Kidney (tissue), 14 donors: ENCODE measurements around the gene SLC1A2. TPM values are rescaled to one million over a fixed set of nuclear protein-coding genes. Genes with fewer than 3 reads are reported as not detected.

Experiments used
- DNase-seq, 5 donors: peaks; one replicate each; pipeline ENCODE4 v3.0.0-alpha.2; 2013 to 2020
- FAIRE-seq: peaks from 2 replicates; lab custom pipeline; 2012; peaks lifted over from hg19 to GRCh38; lab: Jason Lieb, UNC
- H3K27ac ChIP-seq, 2 donors: one replicate each; pipeline ENCODE4 v1.7.0; 2013; ENCODE audit warnings: low read depth in 2 of 2, low read length in 2 of 2, inconsistent platforms in 1 of 2
- H3K27me3 ChIP-seq: one replicate; pipeline ENCODE4 v1.7.1; 2013; ENCODE audit warnings: low read length, inconsistent platforms; ENCODE audit not compliant: control insufficient read depth, insufficient read depth
- H3K36me3 ChIP-seq, 3 donors: one replicate each; pipeline versions ENCODE4 v1.7.0 to v1.7.1; 2013; ENCODE audit warnings: low read length in 3 of 3, control low read depth in 1 of 3, inconsistent platforms in 1 of 3; ENCODE audit not compliant: insufficient read depth in 3 of 3, control insufficient read depth in 2 of 3
- H3K4me1 ChIP-seq, 3 donors: one replicate each; pipeline versions ENCODE4 v1.7.0 to v1.7.1; 2013; ENCODE audit warnings: low read length in 3 of 3, inconsistent platforms in 1 of 3, low read depth in 1 of 3; ENCODE audit not compliant: control insufficient read depth in 2 of 3, insufficient read depth in 2 of 3
- H3K4me3 ChIP-seq, 3 donors: one replicate each; pipeline versions ENCODE4 v1.7.0 to v1.8.1; 2013; ENCODE audit warnings: low read length in 3 of 3, control low read depth in 1 of 3, inconsistent platforms in 1 of 3
- H3K9ac ChIP-seq, 3 donors: one replicate each; pipeline versions ENCODE4 v1.7.0 to v1.7.1; 2013; ENCODE audit warnings: low read length in 3 of 3, control low read depth in 1 of 3, inconsistent platforms in 1 of 3
- H3K9me3 ChIP-seq, 3 donors: one replicate each; pipeline versions ENCODE4 v1.7.0 to v1.7.1; 2013; ENCODE audit warnings: low read length in 3 of 3, control low read depth in 1 of 3, inconsistent platforms in 1 of 3; ENCODE audit not compliant: control insufficient read depth in 2 of 3, insufficient read depth in 1 of 3
- intact Hi-C: fragments of 100-400 bp; cut with DNase I; formaldehyde crosslinking; loops from one replicate; pipeline ENCODE4 v1.11.1; 2022
- polyA plus RNA-seq: library from polyadenylated mRNA; stranded (reverse); fragments of 350-450 nt; fragmentation: Illumina TruSeq; extraction: RNeasy Lipid Tissue Mini Kit (QIAGEN cat#74804); gene quantifications from one replicate; pipeline ENCODE4 v1.2.3, GENCODE V29; 2014; ENCODE audit warnings: low read depth, low replicate concordance; ENCODE audit not compliant: insufficient read depth
- total RNA-seq: library from RNA; stranded (reverse); fragmentation: NEBNext Ultra II Directional; extraction: Animal tissue kit (Norgen Biotek cat#: 25700); gene quantifications from one replicate; pipeline ENCODE4 v1.2.1, GENCODE V29; 2021
- TF ChIP-seq, protein P1 (sequence below): IDR thresholded peaks from 3 replicates; pipeline ENCODE4 v1.5.1; 2012; ENCODE audit warnings: mild to moderate bottlenecking, moderate library complexity, borderline replicate concordance; ENCODE audit not compliant: insufficient read depth; ENCODE audit errors: extremely low read depth
- donor health status: control.
- donor health status: control.
- donor health status: control.
- donor health status: control.
- donor health status: control.
- donor health status: DM: yes; HTN: yes; CAD: no.
- donor health status: Normal renal cell carcinoma (clear cell type).

Gene SLC1A2
- total and polyA plus RNA-seq, 2 donors from 2014 or later, result 0.11 to 0.28 TPM

DNA sequence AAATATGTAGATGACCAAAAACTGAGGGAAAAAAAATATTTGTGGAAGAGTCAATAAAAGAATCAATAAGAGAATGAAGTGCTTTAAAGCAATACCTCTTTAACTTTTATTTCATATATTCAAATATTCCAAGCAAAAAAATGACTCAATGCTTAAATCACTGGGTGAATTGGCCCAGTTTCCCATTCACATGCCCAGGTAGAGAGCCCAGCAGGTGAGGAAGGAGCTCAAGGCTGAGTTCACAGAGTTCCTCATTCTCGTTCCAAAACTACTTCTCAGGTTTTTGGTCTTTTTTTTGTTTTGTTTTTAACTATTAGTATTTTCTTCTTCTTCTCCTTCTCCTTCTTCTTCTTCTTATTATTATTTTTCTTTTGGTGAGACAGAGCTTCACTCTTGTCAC, 30.2 kb downstream of the SLC1A2 start:
- Histone ChIP-seq H3K9me3 (no peaks in the 10 kb centered on the region), H3K4me1 (no peaks in the 10 kb centered on the region), H3K27me3 (no peaks in the 10 kb centered on the region), H3K27ac (no peak overlapping the region), H3K36me3 (no peaks in the 10 kb centered on the region), H3K4me3 (no peak overlapping the region), H3K9ac (no peak overlapping the region)
- TF ChIP-seq, protein P1, sequence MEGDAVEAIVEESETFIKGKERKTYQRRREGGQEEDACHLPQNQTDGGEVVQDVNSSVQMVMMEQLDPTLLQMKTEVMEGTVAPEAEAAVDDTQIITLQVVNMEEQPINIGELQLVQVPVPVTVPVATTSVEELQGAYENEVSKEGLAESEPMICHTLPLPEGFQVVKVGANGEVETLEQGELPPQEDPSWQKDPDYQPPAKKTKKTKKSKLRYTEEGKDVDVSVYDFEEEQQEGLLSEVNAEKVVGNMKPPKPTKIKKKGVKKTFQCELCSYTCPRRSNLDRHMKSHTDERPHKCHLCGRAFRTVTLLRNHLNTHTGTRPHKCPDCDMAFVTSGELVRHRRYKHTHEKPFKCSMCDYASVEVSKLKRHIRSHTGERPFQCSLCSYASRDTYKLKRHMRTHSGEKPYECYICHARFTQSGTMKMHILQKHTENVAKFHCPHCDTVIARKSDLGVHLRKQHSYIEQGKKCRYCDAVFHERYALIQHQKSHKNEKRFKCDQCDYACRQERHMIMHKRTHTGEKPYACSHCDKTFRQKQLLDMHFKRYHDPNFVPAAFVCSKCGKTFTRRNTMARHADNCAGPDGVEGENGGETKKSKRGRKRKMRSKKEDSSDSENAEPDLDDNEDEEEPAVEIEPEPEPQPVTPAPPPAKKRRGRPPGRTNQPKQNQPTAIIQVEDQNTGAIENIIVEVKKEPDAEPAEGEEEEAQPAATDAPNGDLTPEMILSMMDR, result no peak
- DNase-seq (no peak), FAIRE-seq (no peak)
- intact Hi-C loops, result no loop called here

DNA sequence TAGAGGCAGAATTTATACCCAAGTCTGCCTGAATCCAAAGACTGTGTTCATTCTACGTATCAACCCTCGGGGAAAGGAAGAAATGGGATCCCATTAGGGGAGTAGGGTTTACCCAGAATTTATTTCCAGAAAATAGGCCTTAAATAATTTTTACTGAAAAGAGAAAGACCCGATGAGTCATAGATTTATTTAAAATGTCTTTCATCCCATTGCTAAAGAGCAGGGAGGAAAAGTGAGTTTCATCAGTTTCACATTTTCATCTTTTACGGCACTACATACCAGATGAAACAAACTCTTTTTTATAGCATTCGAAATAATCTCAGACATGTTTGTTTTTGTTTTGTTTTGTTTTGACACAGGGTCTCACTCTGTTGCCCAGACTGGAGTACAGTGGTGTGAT, 31.3 kb downstream of the SLC1A2 start:
- Histone ChIP-seq H3K9me3 (no peaks in the 10 kb centered on the region), H3K4me3 (no peak overlapping the region), H3K27ac (no peak overlapping the region), H3K9ac (no peak overlapping the region), H3K36me3 (no peaks in the 10 kb centered on the region), H3K4me1 (no peaks in the 10 kb centered on the region), H3K27me3 (no peaks in the 10 kb centered on the region)
- TF ChIP-seq, protein P1, result no peak
- intact Hi-C loops, result no loop called here
- FAIRE-seq (no peak), DNase-seq (no peak)

DNA sequence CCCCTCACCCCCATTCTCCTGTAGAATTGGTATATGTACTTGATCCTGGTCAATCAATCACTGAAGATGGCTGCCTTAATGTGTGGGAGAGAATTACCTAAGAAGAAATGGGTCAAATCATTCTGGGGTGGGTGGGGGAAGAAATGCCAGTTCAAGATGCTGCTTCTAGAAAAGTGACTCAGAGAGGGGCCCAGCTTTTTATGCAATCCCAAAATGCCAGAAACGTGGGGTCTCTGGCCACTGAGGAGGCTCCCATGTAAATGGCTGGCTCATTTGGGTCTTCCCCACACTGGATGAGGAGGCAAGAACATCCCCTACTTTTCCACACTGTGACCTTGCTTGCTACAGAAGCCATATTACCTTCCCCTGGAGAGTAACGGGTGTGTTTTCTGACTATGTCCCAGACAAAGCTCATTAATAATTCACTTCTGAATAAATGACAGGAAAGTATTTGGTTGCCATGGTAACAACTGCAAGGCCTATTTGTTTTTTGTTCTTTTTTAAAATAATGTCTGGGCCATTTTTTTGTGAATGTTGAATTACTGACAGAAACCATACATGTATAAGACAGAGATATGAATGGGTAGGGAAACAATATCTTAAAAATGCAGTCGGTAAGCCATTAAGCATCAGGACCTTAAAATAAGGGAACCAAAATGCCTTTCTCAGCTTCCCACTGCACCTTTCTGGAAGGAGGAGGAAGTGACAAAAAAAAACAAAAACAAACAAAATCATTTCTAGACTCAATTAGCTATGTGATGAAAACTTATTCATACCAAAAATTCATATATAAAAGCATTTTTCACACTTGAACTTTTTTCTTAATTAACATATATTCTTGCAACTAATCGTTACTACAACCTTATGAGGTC, 32.0 kb downstream of the SLC1A2 start:
- H3K36me3 ChIP-seq, result no peaks in the 10 kb centered on the region
- DNase-seq, result no peak
- H3K27ac ChIP-seq, result no peak overlapping the region
- no peaks in the 10 kb centered on the region for H3K27me3 ChIP-seq
- no peak for FAIRE-seq
- intact Hi-C loops, result no loop called here
- H3K4me3 ChIP-seq, result no peak overlapping the region
- no peak overlapping the region for H3K9ac ChIP-seq
- no peaks in the 10 kb centered on the region for H3K4me1 ChIP-seq
- TF ChIP-seq, protein P1, result no peak
- H3K9me3 ChIP-seq, result no peaks in the 10 kb centered on the region
